ENCODE data around the gene OR1F1.
A peak's percentile ranks its signal among the peaks of the same experiment; 100 is the strongest.
"Not testable (repeated sequence)": the region's sequence is repeated elsewhere in the genome, so short reads cannot be mapped to it uniquely, and the experiment has no call there.

OR1F1 gene

DNA sequence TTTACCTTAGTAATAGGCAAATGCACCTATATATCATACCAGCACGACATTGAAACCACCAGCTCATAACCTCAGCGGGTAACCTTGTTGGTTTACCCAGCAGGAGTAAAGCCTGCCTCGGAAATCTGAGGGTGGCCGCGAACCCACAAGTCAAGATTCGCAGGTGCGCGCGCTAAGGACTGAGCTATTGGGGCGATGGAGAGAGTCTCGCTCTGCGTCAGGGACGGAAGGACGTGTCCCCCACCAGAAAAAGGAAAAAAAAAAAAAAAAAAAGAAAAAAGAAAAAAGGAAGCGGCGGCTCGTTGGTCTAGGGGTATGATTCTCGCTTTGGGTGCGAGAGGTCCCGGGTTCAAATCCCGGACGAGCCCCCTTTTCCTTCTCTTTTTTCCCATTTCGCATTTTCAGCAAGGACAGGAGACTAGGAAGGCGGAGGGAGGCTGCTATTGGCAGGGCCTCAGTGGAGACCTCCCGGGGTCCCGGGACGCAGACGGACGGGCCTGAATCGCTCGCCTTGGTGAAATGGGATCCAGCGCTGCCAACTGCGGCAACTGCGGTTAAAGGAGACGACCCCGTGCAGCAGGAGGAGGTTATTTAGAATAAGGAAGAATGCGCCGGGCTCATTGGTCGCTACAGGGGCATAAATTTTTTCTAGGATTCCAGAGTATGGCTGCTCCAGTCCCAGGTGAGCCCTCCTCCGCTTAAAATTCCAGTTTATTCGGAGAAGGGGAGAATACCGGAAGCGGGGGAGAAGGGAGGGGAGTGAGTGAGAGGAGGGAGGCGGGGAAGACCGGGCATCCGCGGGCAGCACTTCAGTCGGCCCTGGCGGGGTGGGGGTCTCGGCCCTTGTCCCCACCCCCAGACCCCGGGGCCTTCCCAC lies at the start of gene OR1F1:
OR1F1 (plus strand) TSS at position 407 of the 877 bp plus-strand sequence.
- peak; percentile 97 for FAIRE-seq

DNA sequence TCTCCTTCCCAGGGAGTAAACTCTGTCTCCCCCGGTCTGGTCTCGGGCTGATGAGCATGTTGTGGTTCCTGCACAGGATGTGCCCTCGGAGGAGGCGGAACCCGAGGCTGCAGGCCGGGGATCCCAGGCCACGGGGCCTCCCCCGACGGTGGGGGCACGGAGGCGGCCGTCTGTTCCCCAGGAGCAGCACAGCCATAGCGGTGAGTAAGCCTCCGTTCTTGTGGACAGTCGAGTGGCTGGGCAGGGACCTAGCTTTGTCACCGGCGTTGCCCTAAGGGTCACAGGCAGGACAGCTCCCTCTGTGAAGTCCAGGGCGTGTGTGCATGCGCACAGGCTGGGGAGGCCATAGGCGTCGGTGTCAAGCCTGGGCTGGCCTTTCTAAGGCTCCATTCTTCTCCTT lies 49.7 kb upstream of the OR1F1 start:
- no peak for FAIRE-seq

DNA sequence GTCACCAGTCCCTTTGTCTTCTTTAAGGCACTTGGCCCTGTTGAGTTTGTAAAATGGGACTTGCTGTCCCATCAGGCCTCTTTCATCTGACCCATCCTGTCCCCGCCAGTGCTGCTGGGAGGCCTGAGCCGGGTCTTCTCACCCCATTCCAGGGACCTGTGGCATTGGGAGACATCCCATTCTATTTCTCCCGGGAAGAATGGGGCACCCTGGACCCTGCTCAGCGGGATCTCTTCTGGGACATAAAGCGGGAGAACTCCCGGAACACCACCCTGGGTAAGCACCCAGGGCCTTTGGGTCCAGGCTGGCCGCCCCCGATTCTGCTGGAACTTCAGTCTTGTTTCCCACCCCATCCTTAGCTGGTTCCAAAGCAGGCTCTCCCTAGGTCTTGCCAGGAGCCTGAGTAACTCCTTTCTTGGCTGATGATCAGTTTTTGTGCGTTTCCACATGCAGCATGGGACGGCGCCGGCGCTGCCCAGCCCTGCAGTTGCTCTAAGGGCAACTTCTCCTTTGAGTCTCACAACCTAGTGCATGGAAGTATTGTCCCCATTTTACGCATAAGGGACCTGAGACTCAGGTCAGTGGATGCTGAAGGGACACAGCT lies 49.1 kb upstream of the OR1F1 start:
- FAIRE-seq, result no peak

DNA sequence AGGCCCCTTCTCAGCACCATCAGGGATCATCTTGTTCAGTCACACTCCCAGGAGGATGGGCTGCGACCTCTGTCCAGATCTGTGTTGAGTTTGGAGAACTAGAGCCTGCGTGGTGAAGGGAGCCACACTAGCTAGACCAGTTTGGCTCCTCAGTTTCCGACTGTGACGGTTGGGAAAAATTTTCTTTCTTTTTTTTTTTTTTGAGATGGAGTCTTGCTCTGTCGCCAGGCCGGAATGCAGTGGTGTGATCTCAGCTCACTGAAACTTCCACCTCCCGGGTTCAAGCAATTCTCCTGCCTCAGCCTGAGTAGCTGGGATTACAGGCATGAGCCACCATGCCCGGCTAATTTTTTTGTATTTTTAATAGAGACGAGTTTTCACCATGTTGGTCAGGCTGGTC lies 48.4 kb upstream of the OR1F1 start:
- not testable (repeated sequence) for FAIRE-seq

DNA sequence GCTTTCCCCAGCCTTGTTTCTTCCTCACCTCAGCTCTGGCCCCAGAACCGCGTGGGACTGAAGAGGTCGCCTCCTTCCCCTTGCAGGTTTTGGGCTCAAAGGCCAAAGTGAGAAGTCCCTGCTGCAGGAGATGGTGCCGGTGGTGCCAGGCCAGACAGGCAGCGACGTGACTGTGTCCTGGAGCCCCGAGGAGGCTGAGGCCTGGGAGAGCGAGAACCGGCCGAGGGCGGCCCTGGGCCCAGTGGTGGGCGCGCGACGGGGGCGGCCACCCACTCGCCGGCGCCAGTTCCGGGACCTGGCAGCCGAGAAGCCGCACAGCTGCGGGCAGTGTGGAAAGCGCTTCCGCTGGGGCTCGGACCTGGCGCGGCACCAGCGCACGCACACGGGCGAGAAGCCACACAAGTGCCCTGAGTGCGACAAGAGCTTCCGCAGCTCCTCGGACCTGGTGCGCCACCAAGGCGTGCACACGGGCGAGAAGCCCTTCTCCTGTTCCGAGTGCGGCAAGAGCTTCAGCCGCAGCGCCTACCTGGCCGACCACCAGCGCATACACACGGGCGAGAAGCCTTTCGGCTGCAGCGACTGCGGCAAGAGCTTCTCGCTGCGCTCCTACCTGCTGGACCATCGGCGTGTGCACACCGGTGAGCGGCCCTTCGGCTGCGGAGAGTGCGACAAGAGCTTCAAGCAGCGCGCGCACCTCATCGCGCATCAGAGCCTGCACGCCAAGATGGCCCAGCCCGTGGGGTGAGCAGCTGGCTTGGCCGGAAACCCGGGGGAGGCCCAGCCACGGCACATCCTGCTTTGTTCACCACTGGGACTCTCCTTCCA lies 47.2 kb upstream of the OR1F1 start:
- FAIRE-seq, result no peak

DNA sequence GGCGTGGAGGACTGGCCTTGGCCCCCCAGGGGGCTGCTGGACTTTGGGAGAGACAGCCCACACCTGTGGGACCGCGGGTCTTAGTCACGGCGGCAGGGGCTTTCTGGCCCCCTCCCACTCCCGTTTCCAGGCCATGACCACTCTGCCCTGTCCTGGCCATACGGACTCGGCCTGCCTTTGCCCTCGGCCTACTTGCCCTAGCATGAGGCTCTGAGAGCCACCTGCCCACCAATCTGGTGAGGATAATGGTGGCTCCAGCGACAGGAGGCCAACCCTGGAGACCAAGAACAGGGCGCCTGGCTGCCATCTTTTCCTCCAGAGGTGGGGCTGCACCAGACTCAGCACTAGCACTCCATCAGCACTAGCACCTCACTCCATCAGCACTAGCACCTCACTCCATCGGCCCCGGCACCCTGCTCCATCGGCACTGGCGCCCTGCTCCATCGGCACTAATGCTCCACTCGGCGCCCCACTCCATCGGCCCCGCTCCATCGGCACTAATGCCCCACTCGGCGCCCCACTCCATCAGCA lies 46.2 kb upstream of the OR1F1 start:
- FAIRE-seq, result no peak

DNA sequence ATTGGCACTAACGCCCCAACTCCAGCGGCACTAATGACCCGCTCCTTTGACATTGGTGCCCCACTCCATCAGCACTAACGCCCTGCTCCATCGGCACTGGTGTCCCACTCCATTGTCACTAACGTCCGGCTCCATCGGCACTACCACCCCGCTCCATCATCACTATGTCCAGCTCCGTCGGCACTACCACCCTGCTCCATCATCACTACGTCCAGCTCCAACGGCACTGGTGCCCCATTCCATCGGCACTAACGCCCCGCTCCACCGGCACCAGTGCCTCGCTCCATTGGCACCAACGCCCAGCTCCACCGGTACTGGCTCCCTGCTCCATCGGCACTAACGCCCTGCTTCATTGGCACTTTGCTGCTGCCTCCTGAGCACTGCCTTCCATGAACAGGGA lies 45.7 kb upstream of the OR1F1 start:
- FAIRE-seq, result no peak

DNA sequence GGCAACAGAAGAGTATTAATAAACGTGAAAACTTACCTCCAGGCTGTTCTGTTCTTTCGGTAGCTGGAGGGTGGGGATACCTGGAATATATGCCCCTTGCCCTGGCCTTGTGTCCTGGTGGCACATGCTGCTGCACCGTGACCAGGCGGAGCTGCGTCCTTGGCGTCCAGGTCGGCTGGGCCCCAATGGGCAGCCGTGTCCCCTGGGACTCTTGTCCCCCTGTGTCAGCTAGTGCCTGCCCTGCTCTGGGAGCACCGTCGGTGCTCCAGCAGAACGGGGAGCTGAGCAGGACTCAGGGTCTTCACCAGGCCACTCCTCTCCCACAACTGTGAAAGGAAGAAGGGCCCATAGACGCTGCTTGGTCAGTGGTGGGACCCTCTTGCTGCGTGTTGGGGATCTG lies 45.2 kb upstream of the OR1F1 start:
- FAIRE-seq, result no peak

DNA sequence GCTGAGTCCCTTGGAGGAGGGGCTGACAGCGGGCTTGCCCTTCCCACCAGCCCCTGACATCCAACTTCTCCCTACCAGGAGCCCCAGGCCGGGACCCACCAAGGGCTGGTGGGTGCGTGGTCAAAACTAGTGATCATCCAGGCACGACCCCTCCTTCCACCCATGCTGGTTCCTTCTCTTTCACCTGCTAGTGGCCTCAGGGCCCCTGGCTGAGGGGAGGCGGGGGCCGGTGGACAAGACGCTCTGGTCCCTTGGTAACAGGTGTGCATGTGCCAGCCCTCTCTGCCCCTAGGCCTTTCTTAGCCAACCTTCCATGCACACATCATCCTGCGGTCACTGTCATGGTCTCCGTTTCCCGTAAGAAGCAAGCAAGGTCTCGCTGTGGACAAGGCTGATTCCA lies 44.8 kb upstream of the OR1F1 start:
- no peak for FAIRE-seq

DNA sequence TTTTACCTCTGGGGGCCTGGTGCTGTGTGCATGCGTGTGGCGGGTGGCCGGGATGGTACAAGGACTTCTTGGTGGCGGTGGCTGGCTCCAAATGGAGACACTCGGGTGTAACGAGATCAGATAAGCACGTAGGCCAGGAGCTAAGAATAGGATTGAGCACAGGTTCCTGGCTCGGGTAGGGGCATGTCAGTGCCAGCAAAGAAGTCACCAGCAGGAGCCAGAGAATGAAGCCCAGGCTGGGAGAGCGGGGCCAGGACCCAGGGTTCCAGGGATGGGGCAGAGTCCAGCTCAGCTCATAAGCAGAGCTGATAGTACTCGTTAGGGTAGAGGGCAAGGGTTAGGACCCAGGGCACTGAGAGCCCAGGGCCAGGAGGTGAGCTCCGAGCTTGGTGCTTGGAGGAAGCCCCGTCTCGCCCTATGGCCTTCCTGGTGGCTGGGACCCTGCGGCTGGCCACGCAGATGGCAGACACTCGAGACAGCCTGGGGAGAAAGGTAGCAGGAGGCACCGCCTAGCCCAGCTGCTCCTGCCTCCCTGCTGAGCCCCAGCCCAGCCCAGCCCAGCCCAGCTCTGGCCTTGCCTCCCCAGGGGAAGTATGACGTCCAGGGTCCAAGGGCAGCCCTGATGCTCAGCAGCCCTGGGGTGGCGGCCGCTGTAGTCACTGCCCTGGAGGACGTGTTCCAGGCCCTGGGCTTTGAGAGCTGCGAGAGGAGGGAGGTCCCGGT lies 44.2 kb upstream of the OR1F1 start:
- FAIRE-seq, result no peak

DNA sequence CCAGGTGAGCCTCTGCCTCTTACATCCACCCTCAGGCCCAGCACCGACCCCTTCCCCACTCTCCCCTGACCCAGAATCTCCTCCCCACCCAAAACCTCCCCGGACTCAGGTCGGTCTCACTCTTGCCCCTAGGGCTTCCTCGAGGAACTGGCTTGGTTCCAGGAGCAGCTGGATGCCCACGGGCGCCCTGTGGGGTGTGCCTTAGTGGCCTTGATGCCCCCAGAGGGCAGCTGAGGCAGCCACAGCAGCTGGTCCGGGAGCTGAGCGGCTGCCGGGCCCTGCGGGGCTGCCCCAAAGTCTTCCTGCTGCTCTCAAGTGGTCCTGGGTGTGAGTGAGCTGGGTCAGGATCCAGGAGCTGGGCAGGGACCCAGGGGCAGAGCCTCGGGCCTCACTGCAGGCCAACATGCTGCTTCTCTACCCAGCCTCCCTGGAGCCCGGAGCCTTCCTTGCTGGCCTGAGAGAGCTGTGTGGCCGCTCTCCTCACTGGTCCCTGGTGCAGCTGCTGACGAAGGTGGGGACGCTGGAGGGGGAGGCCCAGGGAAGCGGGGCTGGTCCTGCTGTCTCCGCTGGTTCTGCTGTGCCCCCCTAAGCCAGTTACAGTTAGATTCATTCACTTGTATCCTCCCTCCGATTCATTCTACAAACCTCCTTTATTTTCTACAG lies 43.6 kb upstream of the OR1F1 start:
- no peak for FAIRE-seq

DNA sequence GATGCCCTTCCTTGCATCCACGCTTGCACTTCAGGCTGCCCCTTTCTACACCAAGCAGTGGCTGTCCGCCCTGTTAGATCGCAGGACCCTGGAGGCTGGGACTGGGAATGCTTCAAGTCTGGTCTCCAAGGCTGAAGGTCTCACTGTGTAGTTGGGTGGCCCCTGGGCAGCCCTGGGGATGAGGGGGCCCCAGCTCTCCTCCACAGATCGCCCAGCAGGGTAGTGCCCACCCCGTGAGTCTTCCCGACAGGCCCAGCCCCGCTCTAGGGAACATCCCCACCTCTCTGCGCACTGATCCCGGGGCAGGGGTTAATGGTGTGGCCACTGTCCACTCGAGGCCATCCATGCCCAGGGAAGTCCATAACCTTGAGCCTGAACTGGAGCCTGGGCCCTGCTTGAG lies 42.9 kb upstream of the OR1F1 start:
- no peak for FAIRE-seq

DNA sequence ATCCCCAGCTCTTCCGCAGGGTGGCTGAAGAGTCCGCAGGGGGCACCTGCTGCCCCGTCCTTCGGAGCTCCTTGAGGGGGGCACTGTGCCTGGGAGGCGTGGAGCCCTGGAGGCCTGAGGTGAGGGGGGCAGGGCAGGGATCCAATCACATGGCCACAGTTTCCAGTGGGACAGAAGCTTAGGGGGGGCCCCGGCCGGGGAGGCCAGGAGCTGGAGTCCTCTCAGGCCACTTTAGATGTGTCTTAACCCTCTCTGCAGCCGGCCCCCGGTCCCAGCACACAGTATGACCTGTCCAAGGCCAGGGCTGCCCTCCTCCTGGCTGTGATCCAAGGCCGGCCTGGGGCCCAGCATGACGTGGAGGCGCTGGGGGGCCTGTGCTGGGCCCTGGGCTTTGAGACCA lies 42.3 kb upstream of the OR1F1 start:
- FAIRE-seq, result no peak

DNA sequence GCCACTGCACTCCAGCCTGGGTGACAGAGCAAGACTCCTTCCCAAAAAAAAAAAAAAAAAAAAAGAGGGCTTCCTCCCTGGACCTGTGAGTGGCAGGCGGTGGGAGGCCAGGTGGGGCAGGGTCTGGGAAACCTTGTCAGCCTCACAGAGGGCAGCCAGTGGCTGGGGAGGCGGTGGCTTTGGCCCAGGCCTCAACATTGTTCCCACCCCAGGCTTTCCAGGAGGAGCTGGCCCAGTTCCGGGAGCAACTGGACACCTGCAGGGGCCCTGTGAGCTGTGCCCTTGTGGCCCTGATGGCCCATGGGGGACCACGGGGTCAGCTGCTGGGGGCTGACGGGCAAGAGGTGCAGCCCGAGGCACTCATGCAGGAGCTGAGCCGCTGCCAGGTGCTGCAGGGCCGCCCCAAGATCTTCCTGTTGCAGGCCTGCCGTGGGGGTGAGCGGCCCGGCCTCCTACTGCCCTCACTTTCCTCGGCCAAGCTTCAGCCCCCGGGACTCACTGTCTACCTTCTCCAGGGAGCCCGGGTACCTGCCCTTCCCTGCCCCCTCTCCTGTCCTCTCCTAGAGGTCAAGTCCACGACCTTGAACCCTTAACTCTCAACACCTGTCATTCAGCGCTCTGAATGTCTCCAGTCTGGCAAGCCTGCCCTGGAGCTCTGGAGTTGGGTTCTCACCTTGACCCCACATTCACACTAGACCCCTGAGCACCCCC lies 40.8 kb upstream of the OR1F1 start:
- FAIRE-seq, result no peak

DNA sequence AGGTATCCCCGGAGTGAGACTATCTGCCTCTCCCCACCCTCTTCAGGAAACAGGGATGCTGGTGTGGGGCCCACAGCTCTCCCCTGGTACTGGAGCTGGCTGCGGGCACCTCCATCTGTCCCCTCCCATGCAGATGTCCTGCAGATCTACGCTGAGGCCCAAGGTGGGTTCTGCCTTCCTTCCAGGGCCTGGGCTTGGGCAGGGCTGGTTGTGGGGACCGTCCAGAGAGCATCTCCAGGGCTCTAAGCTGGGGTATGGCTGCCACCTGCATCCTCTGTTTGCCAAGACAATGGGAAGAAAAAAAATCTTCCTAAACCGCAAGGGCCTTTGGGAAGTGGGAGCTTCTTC lies 40.3 kb upstream of the OR1F1 start:
- FAIRE-seq, result no peak

DNA sequence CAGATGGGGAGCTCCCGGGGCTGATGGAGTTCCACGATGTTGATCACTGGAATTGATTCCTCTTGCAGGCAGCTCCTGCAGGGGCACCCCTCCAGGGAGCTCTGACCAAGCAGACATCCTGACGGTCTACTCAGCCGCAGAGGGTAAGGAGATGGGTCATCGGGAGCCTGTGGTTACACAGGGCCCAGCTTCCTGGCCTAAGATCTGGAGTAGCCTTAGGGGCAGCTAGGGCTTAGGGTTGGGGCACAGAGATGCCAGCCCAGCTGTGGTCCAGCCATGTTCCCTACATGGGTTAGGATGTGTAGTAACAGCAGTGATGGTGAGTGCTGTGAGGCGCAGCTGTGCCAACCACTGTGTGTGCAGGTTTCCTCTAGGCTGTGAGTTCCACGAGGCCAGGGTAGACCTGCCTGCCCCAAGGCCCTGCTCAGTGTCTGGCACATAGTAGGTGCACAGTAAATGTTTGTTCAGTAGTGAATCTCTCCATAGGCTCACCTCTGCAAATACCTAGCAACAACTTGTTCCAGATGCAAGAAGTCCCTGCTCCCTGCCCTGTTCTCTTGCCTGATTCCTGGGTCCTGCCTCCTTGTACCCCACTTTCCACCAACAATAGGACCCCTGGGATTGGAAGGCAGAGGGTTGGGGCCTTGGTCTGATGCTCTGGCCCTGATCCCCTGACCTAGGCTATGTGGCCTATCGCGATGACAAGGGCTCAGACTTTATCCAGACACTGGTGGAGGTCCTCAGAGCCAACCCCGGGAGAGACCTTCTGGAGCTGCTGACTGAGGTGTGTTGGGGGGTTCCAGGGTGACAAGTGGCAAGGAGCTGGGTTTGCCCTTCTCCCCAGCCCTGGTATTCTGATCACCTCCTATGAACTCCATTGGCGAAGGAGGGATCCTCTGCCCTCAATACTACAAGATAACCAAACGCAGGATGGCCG lies 39.5 kb upstream of the OR1F1 start:
- FAIRE-seq, result no peak

DNA sequence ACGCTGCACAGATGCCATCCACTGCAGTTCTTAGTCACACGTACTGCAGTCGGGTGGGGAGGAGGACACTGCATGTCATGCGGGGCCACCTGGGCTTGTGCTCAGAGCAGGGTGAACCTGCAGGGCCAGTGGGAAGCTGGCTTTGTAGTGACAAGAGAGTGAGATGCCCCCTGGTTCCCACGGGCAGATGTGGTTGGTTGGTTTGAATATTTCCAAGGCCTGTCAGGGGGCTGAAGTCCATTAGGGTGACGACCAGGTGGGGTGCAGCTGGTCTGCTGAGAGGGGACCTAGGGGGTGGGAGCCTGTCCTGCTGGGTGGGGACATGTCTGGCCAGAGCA lies 38.8 kb upstream of the OR1F1 start:
- no peak for FAIRE-seq

DNA sequence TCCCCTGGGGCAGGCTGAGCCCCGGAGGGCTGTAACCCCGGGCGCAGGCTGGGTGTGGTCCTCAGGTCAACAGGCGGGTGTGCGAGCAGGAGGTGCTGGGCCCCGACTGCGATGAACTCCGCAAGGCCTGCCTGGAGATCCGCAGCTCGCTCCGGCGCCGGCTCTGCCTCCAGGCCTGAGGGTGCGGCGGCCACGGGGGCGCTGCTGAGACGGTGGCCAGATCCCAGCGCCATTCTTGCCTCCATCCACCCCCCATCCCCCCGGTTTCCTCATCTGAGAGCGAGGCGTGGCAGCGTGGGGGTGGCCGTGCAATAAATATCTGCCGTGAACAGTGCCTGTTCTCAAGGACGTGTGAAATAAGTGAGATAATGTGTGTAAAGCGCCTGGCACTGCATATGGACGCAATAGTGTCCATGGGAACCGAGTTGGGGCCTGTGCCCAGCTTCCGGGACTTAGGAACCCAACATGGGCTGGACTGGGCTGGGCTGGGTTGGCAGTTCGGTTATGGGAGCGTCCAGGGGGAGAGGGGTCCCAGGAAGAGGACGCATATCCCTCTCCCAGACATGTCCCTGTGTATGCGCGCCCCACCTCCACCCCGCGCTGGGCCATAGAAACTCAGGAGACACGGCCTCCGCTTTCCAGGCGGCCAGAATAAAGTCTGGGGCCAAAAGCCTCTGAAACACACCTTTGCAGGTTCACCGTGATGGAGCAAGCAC lies 38.2 kb upstream of the OR1F1 start:
- FAIRE-seq, result no peak

DNA sequence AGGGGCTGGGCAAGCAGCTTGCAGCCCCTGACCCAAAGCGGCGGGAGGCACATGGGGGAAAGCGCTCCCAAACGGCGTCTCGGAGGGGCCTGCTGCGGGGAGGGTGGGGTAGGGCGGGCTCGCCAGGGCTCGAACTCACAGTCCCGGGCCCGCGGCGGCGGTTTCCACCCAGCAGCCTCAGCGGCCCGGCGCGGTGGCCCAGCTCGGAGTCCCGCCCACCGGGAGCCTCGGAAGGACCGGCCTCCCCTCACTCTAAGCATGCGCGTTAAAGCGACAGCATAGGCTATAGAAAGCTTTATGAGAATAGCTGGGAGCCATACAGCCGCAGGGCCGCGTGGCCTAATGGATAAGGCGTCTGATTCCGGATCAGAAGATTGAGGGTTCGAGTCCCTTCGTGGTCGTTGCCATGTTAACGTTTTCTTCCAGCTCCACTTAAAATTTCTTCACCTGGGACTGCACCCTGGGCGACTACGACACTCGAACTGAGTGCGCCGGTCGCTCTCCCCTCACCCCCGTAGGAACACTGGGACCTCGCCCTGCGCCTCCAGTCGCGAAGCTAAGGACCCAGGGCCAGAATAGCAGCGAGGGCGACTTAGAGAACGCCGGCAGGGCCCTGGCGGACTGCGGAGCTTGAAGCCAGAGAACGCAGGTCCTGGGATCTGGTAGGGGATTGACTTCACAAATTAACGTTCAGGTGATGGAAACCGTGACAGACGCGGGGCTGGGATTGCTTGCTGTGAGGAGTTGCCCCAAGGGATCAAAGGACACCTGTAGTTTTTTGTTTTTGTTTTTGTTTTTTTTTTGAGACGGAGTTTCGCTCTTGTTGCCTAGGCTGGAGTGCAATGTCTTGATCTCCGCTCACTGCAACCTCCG lies 37.4 kb upstream of the OR1F1 start:
- FAIRE-seq, result peak; percentile 94

All from G401.6 (cell line).